HCT116 (cell line): ENCODE measurements around the gene DPH2.

Experiments
- CEBPB ChIP-seq: IDR thresholded peaks from 2 replicates; pipeline ENCODE4 v1.6.1; 2012; ENCODE audit warnings: low read depth
- EZH2 ChIP-seq: fragments of 200-600 bp; sonication (generic); IDR thresholded peaks from 2 replicates; pipeline ENCODE4 v1.6.1; 2017; ENCODE audit warnings: antibody characterized with exemption, mixed run types
- POLR2A ChIP-seq: IDR thresholded peaks from 2 replicates; pipeline ENCODE4 v1.7.0; 2011; ENCODE audit warnings: borderline replicate concordance; ENCODE audit not compliant: insufficient read depth, insufficient read length; ENCODE audit errors: extremely low read depth
- POLR2AphosphoS5 ChIP-seq: IDR thresholded peaks from 2 replicates; pipeline ENCODE4 v1.6.1; 2011; ENCODE audit warnings: mild to moderate bottlenecking, low read depth, low read length, moderate library complexity
- REST ChIP-seq: IDR thresholded peaks from 2 replicates; pipeline ENCODE4 v1.6.1; 2012; ENCODE audit warnings: low read depth
- YY1 ChIP-seq: IDR thresholded peaks from 2 replicates; pipeline ENCODE4 v1.6.1; 2011; ENCODE audit warnings: low read length, low read depth, moderate library complexity, mild to moderate bottlenecking; ENCODE audit not compliant: insufficient replicate concordance; ENCODE audit errors: extremely low read depth
- ZNF274 ChIP-seq: fragments of 200-500 bp; sonication (Bioruptor generic); IDR thresholded peaks from 2 replicates; pipeline ENCODE4 v1.6.1; 2014; ENCODE audit warnings: mild to moderate bottlenecking, low read depth, low read length, inconsistent platforms
- TF ChIP-seq, protein P1 (sequence below), 3 experiments: fragments of 200-600 bp in 1 of 3; sonication (generic) in 1 of 3; IDR thresholded peaks in 2 of 3; conservative IDR thresholded peaks in 1 of 3; 2 replicates each; pipeline ENCODE4 v1.5.1; 2012 to 2017; ENCODE audit warnings: low read depth in 2 of 3, low read length in 2 of 3, antibody characterized with exemption in 1 of 3, borderline replicate concordance in 1 of 3, control low read depth in 1 of 3, mild to moderate bottlenecking in 1 of 3, mixed read lengths in 1 of 3, mixed run types in 1 of 3, moderate library complexity in 1 of 3; ENCODE audit not compliant: insufficient read depth in 1 of 3
- TF ChIP-seq, protein P2 (sequence below): IDR thresholded peaks from 2 replicates; pipeline ENCODE4 v1.6.1; 2012
- TF ChIP-seq, protein P3 (sequence below): IDR thresholded peaks from 2 replicates; pipeline ENCODE4 v1.6.1; 2011; ENCODE audit warnings: mild to moderate bottlenecking, low read length, moderate library complexity; ENCODE audit not compliant: insufficient replicate concordance; ENCODE audit errors: extremely low read depth

- TF ChIP-seq, protein P1, sequence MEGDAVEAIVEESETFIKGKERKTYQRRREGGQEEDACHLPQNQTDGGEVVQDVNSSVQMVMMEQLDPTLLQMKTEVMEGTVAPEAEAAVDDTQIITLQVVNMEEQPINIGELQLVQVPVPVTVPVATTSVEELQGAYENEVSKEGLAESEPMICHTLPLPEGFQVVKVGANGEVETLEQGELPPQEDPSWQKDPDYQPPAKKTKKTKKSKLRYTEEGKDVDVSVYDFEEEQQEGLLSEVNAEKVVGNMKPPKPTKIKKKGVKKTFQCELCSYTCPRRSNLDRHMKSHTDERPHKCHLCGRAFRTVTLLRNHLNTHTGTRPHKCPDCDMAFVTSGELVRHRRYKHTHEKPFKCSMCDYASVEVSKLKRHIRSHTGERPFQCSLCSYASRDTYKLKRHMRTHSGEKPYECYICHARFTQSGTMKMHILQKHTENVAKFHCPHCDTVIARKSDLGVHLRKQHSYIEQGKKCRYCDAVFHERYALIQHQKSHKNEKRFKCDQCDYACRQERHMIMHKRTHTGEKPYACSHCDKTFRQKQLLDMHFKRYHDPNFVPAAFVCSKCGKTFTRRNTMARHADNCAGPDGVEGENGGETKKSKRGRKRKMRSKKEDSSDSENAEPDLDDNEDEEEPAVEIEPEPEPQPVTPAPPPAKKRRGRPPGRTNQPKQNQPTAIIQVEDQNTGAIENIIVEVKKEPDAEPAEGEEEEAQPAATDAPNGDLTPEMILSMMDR (IDR thresholded peaks at IDR 0.05 in 2 of 3, conservative IDR thresholded peaks at IDR 0.05 in 1 of 3; ENCODE audit: borderline replicate concordance in 1 of 3, insufficient read depth in 1 of 3, low read depth in 2 of 3, low read length in 2 of 3) = no peak
- TF ChIP-seq, protein P2, sequence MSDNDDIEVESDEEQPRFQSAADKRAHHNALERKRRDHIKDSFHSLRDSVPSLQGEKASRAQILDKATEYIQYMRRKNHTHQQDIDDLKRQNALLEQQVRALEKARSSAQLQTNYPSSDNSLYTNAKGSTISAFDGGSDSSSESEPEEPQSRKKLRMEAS = no peak
- TF ChIP-seq CEBPB (no peak), ZNF274 (no peak), EZH2 (no peak), POLR2AphosphoS5 (no peak), YY1 (no peak), POLR2A (no peak), REST (no peak)
- TF ChIP-seq, protein P3, sequence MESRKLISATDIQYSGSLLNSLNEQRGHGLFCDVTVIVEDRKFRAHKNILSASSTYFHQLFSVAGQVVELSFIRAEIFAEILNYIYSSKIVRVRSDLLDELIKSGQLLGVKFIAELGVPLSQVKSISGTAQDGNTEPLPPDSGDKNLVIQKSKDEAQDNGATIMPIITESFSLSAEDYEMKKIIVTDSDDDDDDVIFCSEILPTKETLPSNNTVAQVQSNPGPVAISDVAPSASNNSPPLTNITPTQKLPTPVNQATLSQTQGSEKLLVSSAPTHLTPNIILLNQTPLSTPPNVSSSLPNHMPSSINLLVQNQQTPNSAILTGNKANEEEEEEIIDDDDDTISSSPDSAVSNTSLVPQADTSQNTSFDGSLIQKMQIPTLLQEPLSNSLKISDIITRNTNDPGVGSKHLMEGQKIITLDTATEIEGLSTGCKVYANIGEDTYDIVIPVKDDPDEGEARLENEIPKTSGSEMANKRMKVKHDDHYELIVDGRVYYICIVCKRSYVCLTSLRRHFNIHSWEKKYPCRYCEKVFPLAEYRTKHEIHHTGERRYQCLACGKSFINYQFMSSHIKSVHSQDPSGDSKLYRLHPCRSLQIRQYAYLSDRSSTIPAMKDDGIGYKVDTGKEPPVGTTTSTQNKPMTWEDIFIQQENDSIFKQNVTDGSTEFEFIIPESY = no peak
These were observed 27.4 kb upstream of the DPH2 start for GRCh38 chr1:43942411-43942810.
